Dedifferentiated amniotic fluid mesenchymal stem cell (primary cell): ENCODE data around the gene EPS8L2.
"Not testable (repeated sequence)": the region's sequence is repeated elsewhere in the genome, so short reads cannot be mapped to it uniquely, and the experiment has no call there.

ENCODE experiments used
- DNase-seq: peaks from one replicate; pipeline ENCODE4 v3.0.0-alpha.2; 2016; ENCODE audit errors: extremely low spot score

Gene EPS8L2

GRCh38 chr11:690244-690643, 15.8 kb upstream of the EPS8L2 start:
- not testable (repeated sequence) for DNase-seq

- DNase-seq = no peak
Measured at GRCh38 chr11:690738-691633, 15.0 kb upstream of the EPS8L2 start.

DNA sequence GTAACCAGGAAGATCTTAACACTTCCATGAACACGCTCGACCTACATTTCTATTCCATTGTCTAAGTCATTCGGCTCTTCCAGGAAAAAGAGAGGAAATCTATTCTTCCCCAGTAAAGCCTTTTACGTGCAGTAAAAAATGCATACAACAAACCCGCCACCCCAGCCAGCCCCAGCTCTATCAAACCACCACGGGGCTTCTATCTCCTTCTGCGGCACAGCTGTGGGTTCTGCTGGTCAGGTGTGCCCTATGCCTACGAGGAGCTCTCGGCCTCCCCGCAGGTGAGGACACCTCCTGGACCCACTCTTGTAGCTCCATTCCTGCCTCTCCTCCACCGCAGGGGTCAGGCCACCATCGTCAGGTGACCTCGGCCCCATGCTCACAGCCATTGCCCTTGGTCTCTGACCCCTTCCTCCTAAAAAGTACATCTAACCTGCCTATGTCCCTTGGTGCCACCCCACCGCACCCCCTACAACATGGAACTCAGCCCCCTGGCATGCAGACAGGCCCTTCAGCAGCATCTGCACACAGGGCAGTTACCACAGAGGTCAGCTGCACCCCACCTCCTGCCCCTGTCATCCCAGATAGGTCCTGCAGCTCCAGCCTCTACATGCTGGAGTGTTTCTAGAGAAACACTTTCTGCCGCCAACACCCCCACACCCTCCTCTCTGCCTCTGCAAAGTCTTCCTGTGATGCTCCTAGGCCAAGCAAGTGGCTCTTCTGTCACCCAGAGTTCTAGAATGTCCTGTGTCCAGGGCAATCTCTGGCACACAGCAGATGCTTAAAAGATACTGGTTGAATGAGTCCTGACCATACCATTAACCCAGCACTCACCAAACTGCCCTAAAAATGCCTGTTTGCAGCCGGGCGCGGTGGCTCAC, 14.1 kb upstream of the EPS8L2 start:
- no peak for DNase-seq

DNA sequence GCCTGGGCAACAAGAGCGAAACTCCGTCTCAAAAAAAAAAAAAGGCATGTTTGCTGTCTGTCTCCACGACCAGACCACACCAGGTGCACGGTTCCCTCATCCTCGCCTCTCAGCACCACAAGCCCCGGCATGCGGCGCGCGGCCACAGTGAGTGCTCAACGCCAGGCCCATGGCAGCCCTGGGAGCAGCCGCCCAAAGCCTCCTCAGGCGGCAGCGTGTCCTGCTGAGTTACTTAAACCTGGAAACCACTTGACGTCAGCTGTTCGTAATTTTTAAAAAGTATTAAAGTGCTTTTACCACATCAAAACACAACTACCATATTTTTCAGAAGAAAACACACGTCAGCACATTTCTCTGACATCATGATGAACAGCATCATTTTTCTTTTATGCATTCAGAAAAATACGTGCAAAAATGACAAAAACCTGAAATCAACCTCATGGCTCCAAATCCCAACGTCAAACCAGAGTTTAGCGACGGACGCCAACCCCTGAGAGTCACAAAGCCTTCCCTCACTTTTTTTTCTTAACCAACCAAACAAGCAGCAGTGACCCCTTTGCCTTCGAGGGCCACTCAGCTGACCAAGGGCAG, 13.1 kb upstream of the EPS8L2 start:
- DNase-seq = no peak

GRCh38 chr11:693415-693831, 12.6 kb upstream of the EPS8L2 start:
- DNase-seq = no peak

GRCh38 chr11:693887-694562, 12.0 kb upstream of the EPS8L2 start:
- DNase-seq = no peak

- peak; percentile 98 for DNase-seq
Measured at GRCh38 chr11:694563-695287, 11.3 kb upstream of the EPS8L2 start, which contains the start of gene DEAF1. TSS of gene DEAF1 (minus strand) at chr11:695222. CDS start at chr11:695047, 175 bp downstream.

GRCh38 chr11:695288-695537, 10.8 kb upstream of the EPS8L2 start:
- no peak for DNase-seq

DNA sequence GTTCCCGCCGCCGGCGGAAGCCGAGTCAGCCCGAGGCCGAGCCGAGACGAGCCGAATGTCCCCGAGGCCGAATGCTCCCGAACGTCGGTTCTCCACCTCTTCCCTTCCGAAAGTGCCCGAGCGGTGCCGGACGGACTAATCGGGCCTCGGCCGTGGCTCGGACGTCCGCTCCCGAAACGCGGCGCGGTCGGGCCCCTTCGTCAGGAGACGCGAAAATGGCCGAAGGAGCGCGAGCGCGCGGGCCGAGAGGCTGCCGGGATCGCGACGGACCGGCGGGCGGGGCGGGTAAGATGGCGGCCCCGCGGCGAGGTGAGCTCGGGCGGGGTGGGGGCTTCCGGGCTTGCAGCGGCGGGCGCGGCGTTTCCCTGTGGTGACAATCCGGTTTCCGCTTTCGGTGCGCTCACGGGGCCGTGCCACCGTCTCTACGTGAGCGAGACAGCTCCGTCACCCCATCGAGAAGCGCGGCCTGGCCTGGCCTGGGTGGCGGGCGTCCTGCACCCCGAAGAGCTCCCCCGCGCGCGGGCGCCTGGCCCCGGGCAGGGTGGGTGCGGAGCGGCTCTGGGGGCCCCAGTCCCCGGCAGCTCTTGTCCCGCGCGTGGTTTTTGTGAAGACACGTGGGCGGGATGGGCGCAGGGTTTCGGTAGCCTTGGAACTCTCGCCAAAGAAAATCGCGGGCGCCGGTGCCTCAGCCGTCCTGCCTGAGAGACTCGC, 10.3 kb upstream of the EPS8L2 start, which contains the start of gene TMEM80:
TSS of gene TMEM80 (plus strand) at position 279 of the 711 bp plus-strand sequence. CDS start at position 291, 12 bp downstream.
- peak; percentile 99 for DNase-seq

GRCh38 chr11:696955-697491, 9.0 kb upstream of the EPS8L2 start:
- DNase-seq = peak; percentile 61

DNA sequence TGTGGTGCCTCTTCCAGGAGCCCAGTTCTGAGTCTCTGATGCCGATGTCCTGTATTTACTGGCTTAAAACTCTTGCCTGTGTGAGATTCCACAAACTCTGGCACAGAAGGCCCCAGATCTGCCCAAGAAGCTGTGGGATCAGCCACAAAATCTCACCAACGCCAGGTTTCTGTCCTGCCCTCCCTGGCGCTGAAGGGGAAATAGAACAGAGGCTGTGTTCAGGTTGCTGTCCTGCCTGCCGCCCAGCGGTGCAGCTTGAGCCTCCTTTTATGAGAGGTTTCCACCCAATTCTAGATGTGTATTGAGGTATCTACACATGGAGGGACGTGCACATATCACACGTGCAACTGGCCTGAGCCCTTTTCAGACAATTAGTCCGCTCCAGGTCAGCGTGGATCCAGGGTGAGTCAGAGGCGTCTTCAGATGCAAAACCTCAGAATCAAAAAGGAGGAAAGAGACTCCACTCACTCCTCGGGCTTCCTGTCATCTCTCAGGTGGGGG, 8.2 kb upstream of the EPS8L2 start:
- DNase-seq = no peak

GRCh38 chr11:698493-699115, 7.4 kb upstream of the EPS8L2 start:
- no peak for DNase-seq

GRCh38 chr11:699116-699508, 6.9 kb upstream of the EPS8L2 start:
- no peak for DNase-seq

DNA sequence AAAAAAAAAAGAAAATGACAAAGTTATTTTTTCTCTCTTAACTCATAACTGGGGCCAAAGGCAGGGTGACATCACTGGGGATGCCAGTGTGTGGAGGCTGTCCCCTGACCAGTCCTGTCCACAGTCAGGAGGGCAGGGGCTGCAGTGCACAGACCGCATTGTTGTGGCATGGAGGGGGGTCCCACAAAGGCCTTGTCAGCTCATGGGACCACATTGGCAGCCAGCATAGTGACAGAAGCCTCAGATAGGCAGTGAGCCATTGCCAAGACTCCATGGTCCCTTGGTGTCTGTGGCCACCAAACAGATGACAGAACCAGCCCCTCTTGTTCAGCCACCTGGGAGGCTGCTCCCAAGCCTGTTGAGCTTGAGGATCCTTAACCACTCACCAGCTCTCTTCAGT, 6.3 kb upstream of the EPS8L2 start:
- no peak for DNase-seq

DNA sequence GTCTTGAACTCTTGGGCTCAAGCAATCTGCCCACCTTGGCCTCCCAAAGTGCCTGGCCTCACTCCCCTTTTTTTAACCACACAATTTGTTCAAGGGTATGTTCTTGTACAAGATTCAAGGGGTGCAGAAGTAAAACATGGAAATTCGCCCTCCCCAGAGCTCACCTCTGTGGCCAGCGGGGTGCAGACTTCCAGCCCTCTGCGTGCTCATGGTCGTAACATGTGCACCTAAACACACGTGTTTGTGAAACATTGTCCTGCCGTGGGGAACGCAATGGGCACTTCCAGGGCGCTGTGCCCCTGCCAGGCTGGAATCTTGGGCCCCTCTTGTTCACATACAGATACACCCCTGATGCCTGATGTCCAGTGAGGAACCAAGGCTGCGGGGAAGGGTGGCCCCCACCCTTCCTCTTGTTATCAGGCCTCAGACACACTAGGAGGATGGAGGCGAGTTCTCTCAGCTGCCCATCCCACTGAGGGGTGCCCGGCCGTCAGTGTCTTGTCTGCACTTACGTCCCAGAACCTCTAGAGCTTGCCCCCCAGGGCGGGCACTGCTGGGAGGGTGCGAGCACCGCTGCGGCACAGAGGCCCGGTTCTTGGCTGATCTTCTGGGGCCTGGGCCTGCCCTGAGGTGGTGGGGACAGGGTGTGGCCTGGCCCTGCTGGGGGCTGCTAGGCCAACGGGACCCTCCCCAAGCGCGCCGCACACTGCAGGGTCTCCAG, 4.1 kb upstream of the EPS8L2 start:
- DNase-seq = no peak

- DNase-seq = no peak
Measured at GRCh38 chr11:702462-703461, 3.3 kb upstream of the EPS8L2 start.

DNA sequence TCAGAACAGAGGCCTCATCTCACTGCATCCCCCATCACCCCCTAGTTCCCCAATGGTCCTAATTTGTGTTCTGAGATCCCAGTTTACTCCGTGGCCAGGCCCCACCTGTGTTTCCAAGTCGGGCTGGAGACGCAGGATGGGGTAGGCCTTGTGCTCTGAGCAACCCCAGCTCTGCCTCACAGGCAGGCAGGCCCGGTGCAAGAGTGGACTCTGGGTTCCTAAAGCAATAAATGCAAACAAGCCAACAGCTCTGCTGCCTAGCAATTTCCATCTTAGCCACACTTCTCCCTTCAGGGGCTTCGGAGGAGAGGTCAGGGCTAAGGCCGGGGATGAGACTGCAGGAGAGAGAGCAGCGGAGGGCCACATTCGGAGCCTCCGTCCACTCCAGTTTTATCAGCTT, 2.5 kb upstream of the EPS8L2 start:
- DNase-seq = no peak
